MCF 10A (cell line): ENCODE data around the gene NTM. TPM values are rescaled to one million over a fixed set of nuclear protein-coding genes. Genes with fewer than 3 reads are reported as not detected.

Experiments
- BruUV-seq: library from RNA; stranded (reverse); fragments of 400-500 nt; replicated peaks from 2 replicates; lab custom pipeline; 2021; lab: Mats Ljungman, UMichigan
- CTCF ChIA-PET: fragments of 300-600 bp; sonication (Branson Sonifier 250); formaldehyde crosslinking; extraction: SDS; loops from one replicate; lab custom pipeline; 2021; ENCODE audit warnings: antibody characterized with exemption, inconsistent platforms; lab: Yijun Ruan, JAX
- POLR2A ChIA-PET: fragments of 300-600, 350-650 bp; sonication (Branson Sonifier 250); formaldehyde crosslinking; extraction: SDS; loops from one replicate; lab custom pipeline; 2020; ENCODE audit warnings: antibody characterized with exemption, inconsistent platforms; lab: Yijun Ruan, JAX
- DNase-seq: peaks from one replicate; pipeline ENCODE4 v3.0.0-alpha.2; 2018; ENCODE audit not compliant: unreplicated experiment
- H3K27ac Mint-ChIP-seq: one replicate; pipeline ENCODE4 v1.8.0; 2022; ENCODE audit warnings: mild to moderate bottlenecking, low read depth, mixed read lengths; ENCODE audit not compliant: unreplicated experiment
- H3K27me3 Mint-ChIP-seq: one replicate; pipeline ENCODE4 v1.8.0; 2022; ENCODE audit warnings: mixed read lengths; ENCODE audit not compliant: insufficient read depth, unreplicated experiment
- H3K36me3 Mint-ChIP-seq: one replicate; pipeline ENCODE4 v1.8.0; 2022; ENCODE audit warnings: mild to moderate bottlenecking, moderate library complexity, mixed read lengths; ENCODE audit not compliant: insufficient read depth, unreplicated experiment
- H3K4me1 Mint-ChIP-seq: one replicate; pipeline ENCODE4 v1.8.0; 2022; ENCODE audit warnings: mixed read lengths; ENCODE audit not compliant: insufficient read depth, unreplicated experiment
- H3K4me3 Mint-ChIP-seq: one replicate; pipeline ENCODE4 v1.8.0; 2022; ENCODE audit warnings: mild to moderate bottlenecking, moderate library complexity, mixed read lengths; ENCODE audit not compliant: unreplicated experiment
- H3K9me3 Mint-ChIP-seq: one replicate; pipeline ENCODE4 v1.8.0; 2022; ENCODE audit warnings: mixed read lengths; ENCODE audit not compliant: unreplicated experiment
- CTCF ChIP-seq: fragments of 200-600 bp; IDR thresholded peaks from one replicate; pipeline ENCODE4 v1.8.0; 2022; ENCODE audit warnings: antibody characterized with exemption, mild to moderate bottlenecking; ENCODE audit not compliant: unreplicated experiment
- intact Hi-C: fragments of 100-400 bp; cut with micrococcal nuclease; formaldehyde crosslinking; loops from 2 replicates; pipeline ENCODE4 v1.14.1; 2022
- total RNA-seq: library from RNA; stranded (reverse); gene quantifications from 2 replicates; pipeline ENCODE4 v1.2.3, GENCODE V29; 2022

Gene NTM
- total RNA-seq, 1 experiment from 2014 or later = not detected

GRCh38 chr11:132226522-132226921 lies 856.1 kb downstream of the NTM start:
- Mint-ChIP-seq H3K4me1 (no peaks in the 10 kb centered on the region), H3K36me3 (no peaks in the 10 kb centered on the region), H3K27me3 (no peaks in the 10 kb centered on the region), H3K9me3 (peaks cover 65% of the 10 kb centered on the region), H3K27ac (no peak overlapping the region), H3K4me3 (no peak overlapping the region)
- no peak for DNase-seq
- intact Hi-C loops = no loop called here
- no peak for TF ChIP-seq CTCF
- BruUV-seq = no TSS peak
- CTCF ChIA-PET = no interaction called here
- POLR2A ChIA-PET = no interaction called here

GRCh38 chr11:132228746-132229325 lies 858.4 kb downstream of the NTM start:
- no peak for TF ChIP-seq CTCF
- no peak for DNase-seq
- Mint-ChIP-seq H3K27me3 (no peaks in the 10 kb centered on the region), H3K9me3 (peaks cover 60% of the 10 kb centered on the region), H3K4me1 (no peaks in the 10 kb centered on the region), H3K27ac (no peak overlapping the region), H3K36me3 (no peaks in the 10 kb centered on the region), H3K4me3 (no peak overlapping the region)
- CTCF ChIA-PET = no interaction called here
- POLR2A ChIA-PET = no interaction called here
- intact Hi-C loops = no loop called here
- BruUV-seq = no TSS peak

GRCh38 chr11:132231656-132232347 lies 861.4 kb downstream of the NTM start:
- no peaks in the 10 kb centered on the region for H3K4me1 Mint-ChIP-seq
- H3K27me3 Mint-ChIP-seq = no peaks in the 10 kb centered on the region
- no peaks in the 10 kb centered on the region for H3K36me3 Mint-ChIP-seq
- intact Hi-C loops = no loop called here
- POLR2A ChIA-PET = no interaction called here
- H3K4me3 Mint-ChIP-seq = no peak overlapping the region
- BruUV-seq = no TSS peak
- TF ChIP-seq CTCF = no peak
- no peak for DNase-seq
- CTCF ChIA-PET = interaction anchor here (0.6 kb wide), 1 partner anchor 19 kb away, joined by 6 read pairs; no protein-coding TSS in a partner anchor
- H3K9me3 Mint-ChIP-seq = peaks cover 54% of the 10 kb centered on the region
- H3K27ac Mint-ChIP-seq = no peak overlapping the region

- Mint-ChIP-seq H3K36me3 (no peaks in the 10 kb centered on the region), H3K4me3 (no peak overlapping the region), H3K27me3 (no peaks in the 10 kb centered on the region), H3K4me1 (no peaks in the 10 kb centered on the region), H3K9me3 (peaks cover 43% of the 10 kb centered on the region), H3K27ac (no peak overlapping the region)
- BruUV-seq = no TSS peak
- intact Hi-C loops = no loop called here
- POLR2A ChIA-PET = no interaction called here
- TF ChIP-seq CTCF = no peak
- DNase-seq = no peak
- CTCF ChIA-PET = no interaction called here
Measured at GRCh38 chr11:132234878-132235277, 864.5 kb downstream of the NTM start.
